ENCODE measurements around the gene KLF17. TPM values are rescaled to one million over a fixed set of nuclear protein-coding genes. Genes with fewer than 3 reads are reported as not detected.

The KLF17 gene
- total and polyA plus RNA-seq, 2 experiments from 2014 or later, result not detected

DNA sequence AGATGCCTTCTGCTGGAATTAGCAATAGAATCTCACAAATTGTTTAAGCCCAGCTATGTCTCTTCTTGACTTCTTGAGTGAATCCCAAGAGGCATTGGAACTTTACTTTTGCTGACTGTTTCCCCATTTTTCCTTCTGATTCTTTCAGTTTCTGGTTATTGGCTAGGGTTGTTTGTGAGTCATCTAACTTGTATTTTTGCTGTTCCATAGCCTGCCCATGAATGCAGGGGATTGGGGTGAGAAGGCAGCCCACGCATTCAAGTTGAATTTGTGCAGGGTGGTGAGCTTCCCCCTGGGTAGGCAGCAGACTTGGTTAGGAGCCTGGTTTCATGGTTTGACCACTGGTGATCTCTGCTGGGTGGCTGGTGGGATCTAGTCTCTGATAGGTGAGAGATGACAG, 10.4 kb upstream of the KLF17 start:
- Mint-ChIP-seq H3K36me3 (ENCODE audit: low read depth) (no peaks in the 10 kb centered on the region), H3K4me3 (no peak overlapping the region), H3K9me3 (no peaks in the 10 kb centered on the region), H3K27ac (no peak overlapping the region), H3K4me1 (peaks cover 10% of the 10 kb centered on the region), H3K27me3 (ENCODE audit: insufficient read depth, low read depth, poor library complexity) (peaks cover 5% of the 10 kb centered on the region)
- no peak overlapping the region for H3K27ac ChIP-seq (ENCODE audit: low read depth)
- no peaks in the 10 kb centered on the region for H3K79me2 ChIP-seq (replicated peaks; ENCODE audit: insufficient read depth)
- no peaks in the 10 kb centered on the region for H3K9me2 ChIP-seq (ENCODE audit: insufficient read depth)
- no peak overlapping the region for H3K4me3 ChIP-seq
- H3K27me3 ChIP-seq (ENCODE audit: insufficient read depth), result no peaks in the 10 kb centered on the region
- DNase-seq (ENCODE audit: low spot score) (no peak), ATAC-seq (no peak)
- peaks cover 10% of the 10 kb centered on the region for H3K4me1 ChIP-seq (ENCODE audit: insufficient read depth)
- H3K36me3 ChIP-seq (ENCODE audit: insufficient read depth), result no peaks in the 10 kb centered on the region
- no peak for TF ChIP-seq EZH2 (IDR thresholded peaks at IDR 0.05; ENCODE audit: low read depth, unreplicated experiment)
- TF ChIP-seq, protein P1, sequence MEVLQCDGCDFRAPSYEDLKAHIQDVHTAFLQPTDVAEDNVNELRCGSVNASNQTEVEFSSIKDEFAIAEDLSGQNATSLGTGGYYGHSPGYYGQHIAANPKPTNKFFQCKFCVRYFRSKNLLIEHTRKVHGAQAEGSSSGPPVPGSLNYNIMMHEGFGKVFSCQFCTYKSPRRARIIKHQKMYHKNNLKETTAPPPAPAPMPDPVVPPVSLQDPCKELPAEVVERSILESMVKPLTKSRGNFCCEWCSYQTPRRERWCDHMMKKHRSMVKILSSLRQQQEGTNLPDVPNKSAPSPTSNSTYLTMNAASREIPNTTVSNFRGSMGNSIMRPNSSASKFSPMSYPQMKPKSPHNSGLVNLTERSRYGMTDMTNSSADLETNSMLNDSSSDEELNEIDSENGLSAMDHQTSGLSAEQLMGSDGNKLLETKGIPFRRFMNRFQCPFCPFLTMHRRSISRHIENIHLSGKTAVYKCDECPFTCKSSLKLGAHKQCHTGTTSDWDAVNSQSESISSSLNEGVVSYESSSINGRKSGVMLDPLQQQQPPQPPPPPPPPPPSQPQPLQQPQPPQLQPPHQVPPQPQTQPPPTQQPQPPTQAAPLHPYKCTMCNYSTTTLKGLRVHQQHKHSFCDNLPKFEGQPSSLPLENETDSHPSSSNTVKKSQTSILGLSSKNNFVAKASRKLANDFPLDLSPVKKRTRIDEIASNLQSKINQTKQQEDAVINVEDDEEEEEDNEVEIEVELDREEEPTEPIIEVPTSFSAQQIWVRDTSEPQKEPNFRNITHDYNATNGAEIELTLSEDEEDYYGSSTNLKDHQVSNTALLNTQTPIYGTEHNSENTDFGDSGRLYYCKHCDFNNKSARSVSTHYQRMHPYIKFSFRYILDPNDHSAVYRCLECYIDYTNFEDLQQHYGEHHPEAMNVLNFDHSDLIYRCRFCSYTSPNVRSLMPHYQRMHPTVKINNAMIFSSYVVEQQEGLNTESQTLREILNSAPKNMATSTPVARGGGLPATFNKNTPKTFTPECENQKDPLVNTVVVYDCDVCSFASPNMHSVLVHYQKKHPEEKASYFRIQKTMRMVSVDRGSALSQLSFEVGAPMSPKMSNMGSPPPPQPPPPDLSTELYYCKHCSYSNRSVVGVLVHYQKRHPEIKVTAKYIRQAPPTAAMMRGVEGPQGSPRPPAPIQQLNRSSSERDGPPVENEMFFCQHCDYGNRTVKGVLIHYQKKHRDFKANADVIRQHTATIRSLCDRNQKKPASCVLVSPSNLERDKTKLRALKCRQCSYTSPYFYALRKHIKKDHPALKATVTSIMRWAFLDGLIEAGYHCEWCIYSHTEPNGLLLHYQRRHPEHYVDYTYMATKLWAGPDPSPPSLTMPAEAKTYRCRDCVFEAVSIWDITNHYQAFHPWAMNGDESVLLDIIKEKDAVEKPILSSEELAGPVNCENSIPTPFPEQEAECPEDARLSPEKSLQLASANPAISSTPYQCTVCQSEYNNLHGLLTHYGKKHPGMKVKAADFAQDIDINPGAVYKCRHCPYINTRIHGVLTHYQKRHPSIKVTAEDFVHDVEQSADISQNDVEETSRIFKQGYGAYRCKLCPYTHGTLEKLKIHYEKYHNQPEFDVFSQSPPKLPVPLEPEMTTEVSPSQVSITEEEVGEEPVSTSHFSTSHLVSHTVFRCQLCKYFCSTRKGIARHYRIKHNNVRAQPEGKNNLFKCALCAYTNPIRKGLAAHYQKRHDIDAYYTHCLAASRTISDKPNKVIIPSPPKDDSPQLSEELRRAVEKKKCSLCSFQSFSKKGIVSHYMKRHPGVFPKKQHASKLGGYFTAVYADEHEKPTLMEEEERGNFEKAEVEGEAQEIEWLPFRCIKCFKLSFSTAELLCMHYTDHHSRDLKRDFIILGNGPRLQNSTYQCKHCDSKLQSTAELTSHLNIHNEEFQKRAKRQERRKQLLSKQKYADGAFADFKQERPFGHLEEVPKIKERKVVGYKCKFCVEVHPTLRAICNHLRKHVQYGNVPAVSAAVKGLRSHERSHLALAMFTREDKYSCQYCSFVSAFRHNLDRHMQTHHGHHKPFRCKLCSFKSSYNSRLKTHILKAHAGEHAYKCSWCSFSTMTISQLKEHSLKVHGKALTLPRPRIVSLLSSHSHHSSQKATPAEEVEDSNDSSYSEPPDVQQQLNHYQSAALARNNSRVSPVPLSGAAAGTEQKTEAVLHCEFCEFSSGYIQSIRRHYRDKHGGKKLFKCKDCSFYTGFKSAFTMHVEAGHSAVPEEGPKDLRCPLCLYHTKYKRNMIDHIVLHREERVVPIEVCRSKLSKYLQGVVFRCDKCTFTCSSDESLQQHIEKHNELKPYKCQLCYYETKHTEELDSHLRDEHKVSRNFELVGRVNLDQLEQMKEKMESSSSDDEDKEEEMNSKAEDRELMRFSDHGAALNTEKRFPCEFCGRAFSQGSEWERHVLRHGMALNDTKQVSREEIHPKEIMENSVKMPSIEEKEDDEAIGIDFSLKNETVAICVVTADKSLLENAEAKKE (CRISPR knock-in tag; IDR thresholded peaks at IDR 0.05), result no peak
- TF ChIP-seq, protein P2, sequence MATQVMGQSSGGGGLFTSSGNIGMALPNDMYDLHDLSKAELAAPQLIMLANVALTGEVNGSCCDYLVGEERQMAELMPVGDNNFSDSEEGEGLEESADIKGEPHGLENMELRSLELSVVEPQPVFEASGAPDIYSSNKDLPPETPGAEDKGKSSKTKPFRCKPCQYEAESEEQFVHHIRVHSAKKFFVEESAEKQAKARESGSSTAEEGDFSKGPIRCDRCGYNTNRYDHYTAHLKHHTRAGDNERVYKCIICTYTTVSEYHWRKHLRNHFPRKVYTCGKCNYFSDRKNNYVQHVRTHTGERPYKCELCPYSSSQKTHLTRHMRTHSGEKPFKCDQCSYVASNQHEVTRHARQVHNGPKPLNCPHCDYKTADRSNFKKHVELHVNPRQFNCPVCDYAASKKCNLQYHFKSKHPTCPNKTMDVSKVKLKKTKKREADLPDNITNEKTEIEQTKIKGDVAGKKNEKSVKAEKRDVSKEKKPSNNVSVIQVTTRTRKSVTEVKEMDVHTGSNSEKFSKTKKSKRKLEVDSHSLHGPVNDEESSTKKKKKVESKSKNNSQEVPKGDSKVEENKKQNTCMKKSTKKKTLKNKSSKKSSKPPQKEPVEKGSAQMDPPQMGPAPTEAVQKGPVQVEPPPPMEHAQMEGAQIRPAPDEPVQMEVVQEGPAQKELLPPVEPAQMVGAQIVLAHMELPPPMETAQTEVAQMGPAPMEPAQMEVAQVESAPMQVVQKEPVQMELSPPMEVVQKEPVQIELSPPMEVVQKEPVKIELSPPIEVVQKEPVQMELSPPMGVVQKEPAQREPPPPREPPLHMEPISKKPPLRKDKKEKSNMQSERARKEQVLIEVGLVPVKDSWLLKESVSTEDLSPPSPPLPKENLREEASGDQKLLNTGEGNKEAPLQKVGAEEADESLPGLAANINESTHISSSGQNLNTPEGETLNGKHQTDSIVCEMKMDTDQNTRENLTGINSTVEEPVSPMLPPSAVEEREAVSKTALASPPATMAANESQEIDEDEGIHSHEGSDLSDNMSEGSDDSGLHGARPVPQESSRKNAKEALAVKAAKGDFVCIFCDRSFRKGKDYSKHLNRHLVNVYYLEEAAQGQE (IDR thresholded peaks at IDR 0.05; ENCODE audit: unreplicated experiment), result no peak
- no peak for TF ChIP-seq STAT1 (IDR thresholded peaks at IDR 0.05; ENCODE audit: unreplicated experiment)
- TF ChIP-seq, protein P3, sequence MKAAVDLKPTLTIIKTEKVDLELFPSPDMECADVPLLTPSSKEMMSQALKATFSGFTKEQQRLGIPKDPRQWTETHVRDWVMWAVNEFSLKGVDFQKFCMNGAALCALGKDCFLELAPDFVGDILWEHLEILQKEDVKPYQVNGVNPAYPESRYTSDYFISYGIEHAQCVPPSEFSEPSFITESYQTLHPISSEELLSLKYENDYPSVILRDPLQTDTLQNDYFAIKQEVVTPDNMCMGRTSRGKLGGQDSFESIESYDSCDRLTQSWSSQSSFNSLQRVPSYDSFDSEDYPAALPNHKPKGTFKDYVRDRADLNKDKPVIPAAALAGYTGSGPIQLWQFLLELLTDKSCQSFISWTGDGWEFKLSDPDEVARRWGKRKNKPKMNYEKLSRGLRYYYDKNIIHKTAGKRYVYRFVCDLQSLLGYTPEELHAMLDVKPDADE (IDR thresholded peaks at IDR 0.05), result no peak
- TF ChIP-seq NANOG (IDR thresholded peaks at IDR 0.05; ENCODE audit: borderline replicate concordance), result no peak
- no peak overlapping the region for H2AFZ ChIP-seq
- H4K20me1 ChIP-seq (replicated peaks; ENCODE audit: insufficient read depth), result no peaks in the 10 kb centered on the region; the same call in 1 of the 2 replicates
- no peak overlapping the region for H3K4me2 ChIP-seq
- H3F3A ChIP-seq (replicated peaks; ENCODE audit: low read depth), result no peaks in the 10 kb centered on the region

All from GM23338 (cell line).